Measurements from ENCODE around the gene TRIM3. TPM values are rescaled to one million over a fixed set of nuclear protein-coding genes. Genes with fewer than 3 reads are reported as not detected.
A peak's percentile ranks its signal among the peaks of the same experiment; 100 is the strongest.

The TRIM3 gene
- total RNA-seq, 4 donors from 2014 or later, result 19.9 to 31.7 (median 23.7) TPM

DNA sequence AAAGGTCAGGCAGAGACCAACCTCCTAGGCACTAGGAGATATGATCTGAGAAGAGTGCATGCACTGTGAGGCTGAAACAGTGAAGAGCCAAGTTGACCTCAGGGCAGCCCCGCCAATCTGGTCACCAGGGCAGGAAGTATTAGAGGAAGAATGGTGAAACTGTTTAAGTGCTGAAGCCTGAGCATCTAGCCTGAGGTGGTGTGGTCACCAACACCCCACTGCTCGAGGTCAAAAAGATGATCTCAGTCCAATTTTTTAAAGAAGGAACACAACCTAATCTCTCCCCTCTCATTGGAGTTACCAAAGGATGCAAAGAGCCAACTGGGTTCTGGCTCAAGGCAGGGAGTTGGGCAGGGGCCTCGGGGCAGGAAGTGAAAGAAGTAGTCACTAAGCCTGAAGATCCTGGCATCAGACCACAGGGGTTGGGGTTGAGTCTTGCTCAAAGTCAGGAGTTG, 58.8 kb downstream of the TRIM3 start:
- 75% methylated on average over 1 of the region's 3 CpGs; no CpG with 5 or more reads in 1 of the 2 donors for WGBS, 2 donors (ENCODE audit: low coverage in 1 of 2)
- H3K4me1 ChIP-seq, result peaks cover 3 to 65% (median 14%) of the 10 kb centered on the region in 3 donors
- no peak overlapping the region for H3K4me3 ChIP-seq
- peaks cover 0 to 16% of the 10 kb centered on the region in 2 donors for H3K36me3 ChIP-seq
- ATAC-seq, result no peak
- no peaks in the 10 kb centered on the region for H3K27me3 ChIP-seq
- no peak for TF ChIP-seq POLR2A (IDR thresholded peaks at IDR 0.05)
- TF ChIP-seq, protein P1, sequence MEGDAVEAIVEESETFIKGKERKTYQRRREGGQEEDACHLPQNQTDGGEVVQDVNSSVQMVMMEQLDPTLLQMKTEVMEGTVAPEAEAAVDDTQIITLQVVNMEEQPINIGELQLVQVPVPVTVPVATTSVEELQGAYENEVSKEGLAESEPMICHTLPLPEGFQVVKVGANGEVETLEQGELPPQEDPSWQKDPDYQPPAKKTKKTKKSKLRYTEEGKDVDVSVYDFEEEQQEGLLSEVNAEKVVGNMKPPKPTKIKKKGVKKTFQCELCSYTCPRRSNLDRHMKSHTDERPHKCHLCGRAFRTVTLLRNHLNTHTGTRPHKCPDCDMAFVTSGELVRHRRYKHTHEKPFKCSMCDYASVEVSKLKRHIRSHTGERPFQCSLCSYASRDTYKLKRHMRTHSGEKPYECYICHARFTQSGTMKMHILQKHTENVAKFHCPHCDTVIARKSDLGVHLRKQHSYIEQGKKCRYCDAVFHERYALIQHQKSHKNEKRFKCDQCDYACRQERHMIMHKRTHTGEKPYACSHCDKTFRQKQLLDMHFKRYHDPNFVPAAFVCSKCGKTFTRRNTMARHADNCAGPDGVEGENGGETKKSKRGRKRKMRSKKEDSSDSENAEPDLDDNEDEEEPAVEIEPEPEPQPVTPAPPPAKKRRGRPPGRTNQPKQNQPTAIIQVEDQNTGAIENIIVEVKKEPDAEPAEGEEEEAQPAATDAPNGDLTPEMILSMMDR (IDR thresholded peaks at IDR 0.05), result no peak
- TF ChIP-seq EP300 (IDR thresholded peaks at IDR 0.05), result no peak
- no peak for TF ChIP-seq POLR2AphosphoS5 (IDR thresholded peaks at IDR 0.05)
- peak overlapping the region in 1 of 4 donors; percentile 19 for H3K27ac ChIP-seq
- H3K9me3 ChIP-seq, result no peaks in the 10 kb centered on the region

DNA sequence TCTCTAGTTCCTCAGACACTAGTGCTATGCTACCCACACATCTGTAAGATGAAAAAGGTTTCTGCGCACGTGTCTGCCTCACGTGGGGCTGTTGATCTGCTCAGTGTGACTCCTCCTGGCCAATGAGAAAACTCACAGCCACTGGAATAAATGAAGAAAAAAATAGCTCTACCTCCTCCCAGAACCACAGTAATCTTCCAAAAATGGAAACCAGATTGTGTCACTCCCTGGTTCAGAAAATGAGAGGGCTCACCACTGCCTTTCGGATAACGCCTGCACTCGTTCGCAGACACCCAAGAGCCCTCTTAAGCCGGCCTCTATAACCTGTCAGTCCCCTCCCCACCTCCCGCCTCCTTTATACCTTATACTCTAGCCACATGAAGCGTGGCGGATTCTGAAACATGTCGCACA, 59.9 kb downstream of the TRIM3 start:
- WGBS, 2 donors (ENCODE audit: low coverage in 1 of 2), result 63 to 76% methylated on average over 8 to 9 of the region's 12 CpGs
- Histone ChIP-seq H3K27ac (peak overlapping the region in 2 of 4 donors; percentile 19 to 24), H3K4me1 (peaks cover 0 to 61% (median 11%) of the 10 kb centered on the region in 3 donors), H3K36me3 (peaks cover 0 to 27% of the 10 kb centered on the region in 2 donors), H3K4me3 (no peak overlapping the region), H3K9me3 (no peaks in the 10 kb centered on the region), H3K27me3 (no peaks in the 10 kb centered on the region)
- ATAC-seq, result no peak
- TF ChIP-seq, protein P1 (IDR thresholded peaks at IDR 0.05), result no peak
- TF ChIP-seq EP300 (IDR thresholded peaks at IDR 0.05), result no peak
- TF ChIP-seq POLR2AphosphoS5 (IDR thresholded peaks at IDR 0.05), result no peak
- TF ChIP-seq POLR2A (IDR thresholded peaks at IDR 0.05), result no peak

DNA sequence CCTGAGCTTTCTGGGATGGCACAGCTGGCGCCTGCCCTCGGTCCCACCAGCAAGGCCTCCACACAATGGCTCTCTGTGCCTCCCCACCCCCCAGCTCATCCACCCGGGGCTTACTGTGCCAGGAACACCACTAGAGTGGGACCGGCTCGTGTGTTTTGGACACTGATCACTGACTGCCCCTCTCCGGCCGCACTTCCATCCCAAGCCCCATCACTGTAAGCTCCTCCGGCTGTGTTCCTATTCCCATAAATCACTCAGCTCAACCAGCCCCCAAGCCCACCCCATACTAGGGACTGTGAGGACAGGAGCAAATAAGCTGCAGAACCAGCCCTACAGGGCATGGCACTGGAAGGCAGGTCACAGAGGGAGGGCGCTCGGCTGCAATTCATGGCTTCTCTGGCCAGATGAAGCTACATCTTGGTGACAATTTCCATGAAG, 62.1 kb downstream of the TRIM3 start:
- 81% methylated on average over 8 of the region's 10 CpGs; no CpG with 5 or more reads in 1 of the 2 donors for WGBS, 2 donors (ENCODE audit: low coverage in 1 of 2)
- no peak for ATAC-seq
- TF ChIP-seq, protein P1 (IDR thresholded peaks at IDR 0.05), result no peak
- no peak overlapping the region for H3K27ac ChIP-seq
- no peak overlapping the region for H3K4me3 ChIP-seq
- peaks cover 0 to 45% of the 10 kb centered on the region in 2 donors for H3K36me3 ChIP-seq
- H3K9me3 ChIP-seq, result no peaks in the 10 kb centered on the region
- H3K27me3 ChIP-seq, result no peaks in the 10 kb centered on the region
- peaks cover 0 to 49% (median 5%) of the 10 kb centered on the region in 3 donors for H3K4me1 ChIP-seq

DNA sequence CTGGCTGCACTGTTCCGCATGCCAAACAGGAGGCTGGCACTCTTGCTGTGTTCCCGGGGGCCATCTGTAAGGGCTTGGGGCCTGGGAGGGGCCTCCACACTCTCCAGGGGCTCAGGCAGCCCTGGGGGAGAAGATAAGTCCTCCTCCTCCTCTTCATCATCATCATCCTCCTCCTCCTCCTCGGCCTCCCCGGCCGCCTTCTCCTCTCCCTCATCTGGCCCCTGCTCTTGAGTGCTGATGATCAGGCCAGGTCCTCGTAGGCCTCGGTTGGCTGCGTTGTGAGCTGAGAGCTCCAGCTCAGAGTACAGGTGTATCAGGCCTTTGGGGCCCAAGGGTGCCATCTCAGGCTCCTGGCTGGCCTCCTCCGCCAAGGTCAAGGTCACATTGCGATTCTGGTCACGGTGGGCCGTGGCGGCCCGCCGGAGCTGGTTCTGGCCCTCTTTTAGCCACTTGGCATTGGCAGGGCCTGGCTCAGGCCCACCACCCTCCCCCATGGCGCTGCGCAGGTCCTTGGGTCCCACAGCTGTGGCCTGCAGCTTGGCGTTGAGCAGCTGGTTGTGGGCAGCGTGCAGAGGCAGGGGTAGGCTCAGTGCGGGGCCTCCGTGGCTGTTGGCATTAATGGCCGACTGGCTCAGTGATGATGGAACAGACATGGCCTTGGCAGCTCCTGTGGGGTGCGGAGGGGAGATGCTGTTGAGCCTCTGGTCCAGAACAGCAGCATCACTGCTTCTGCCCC, 62.9 kb downstream of the TRIM3 start:
- TF ChIP-seq POLR2A (IDR thresholded peaks at IDR 0.05) (no peak), EP300 (IDR thresholded peaks at IDR 0.05) (no peak), POLR2AphosphoS5 (IDR thresholded peaks at IDR 0.05) (no peak)
- TF ChIP-seq, protein P1 (IDR thresholded peaks at IDR 0.05), result no peak
- no peak overlapping the region for H3K27ac ChIP-seq
- no peak for ATAC-seq

DNA sequence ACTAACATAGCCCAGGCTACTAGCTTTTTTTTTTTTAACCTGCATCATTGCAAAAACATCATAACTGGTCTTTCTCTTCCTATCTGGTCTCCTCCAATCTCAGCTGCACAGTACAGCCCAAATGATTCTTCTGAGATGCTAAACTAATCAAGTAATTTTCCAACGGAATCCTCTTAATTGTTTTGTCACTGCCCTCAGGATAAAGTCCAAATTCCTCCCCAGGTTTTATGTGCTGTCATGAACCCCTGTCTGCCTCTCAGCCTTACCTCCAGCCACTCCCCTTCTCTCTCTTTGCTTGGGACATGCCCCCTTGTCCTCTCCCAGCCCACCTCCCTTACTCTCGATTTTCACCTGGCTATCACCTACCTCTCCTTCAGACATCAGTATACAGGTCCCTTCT, 67.4 kb downstream of the TRIM3 start:
- TF ChIP-seq EP300 (IDR thresholded peaks at IDR 0.05) (no peak), POLR2A (IDR thresholded peaks at IDR 0.05) (no peak), POLR2AphosphoS5 (IDR thresholded peaks at IDR 0.05) (no peak)
- TF ChIP-seq, protein P1 (IDR thresholded peaks at IDR 0.05), result no peak
- Histone ChIP-seq H3K4me3 (no peak overlapping the region), H3K36me3 (peaks cover 0 to 71% of the 10 kb centered on the region in 2 donors), H3K4me1 (peaks cover 0 to 31% (median 8%) of the 10 kb centered on the region in 3 donors), H3K9me3 (no peaks in the 10 kb centered on the region), H3K27ac (no peak overlapping the region), H3K27me3 (no peaks in the 10 kb centered on the region)
- 27 to 36% methylated on average over 2 of the region's 2 CpGs for WGBS, 2 donors (ENCODE audit: low coverage in 1 of 2)
- no peak for ATAC-seq

More for the DNA sequence above, 62.9 kb downstream of the TRIM3 start:
- H3K9me3 ChIP-seq, result no peaks in the 10 kb centered on the region
- WGBS, 2 donors (ENCODE audit: low coverage in 1 of 2), result 100% methylated on average over 2 to 7 of the region's 23 CpGs
- H3K4me3 ChIP-seq, result no peak overlapping the region
- peaks cover 0 to 46% of the 10 kb centered on the region in 2 donors for H3K36me3 ChIP-seq
- no peaks in the 10 kb centered on the region for H3K27me3 ChIP-seq
- peaks cover 0 to 49% (median 5%) of the 10 kb centered on the region in 3 donors for H3K4me1 ChIP-seq
